ENCODE data around the gene KLHL25. TPM values are rescaled to one million over a fixed set of nuclear protein-coding genes. Genes with fewer than 3 reads are reported as not detected.

Gene KLHL25
- total RNA-seq, 1 donor from 2014 or later: 16.4 TPM

DNA sequence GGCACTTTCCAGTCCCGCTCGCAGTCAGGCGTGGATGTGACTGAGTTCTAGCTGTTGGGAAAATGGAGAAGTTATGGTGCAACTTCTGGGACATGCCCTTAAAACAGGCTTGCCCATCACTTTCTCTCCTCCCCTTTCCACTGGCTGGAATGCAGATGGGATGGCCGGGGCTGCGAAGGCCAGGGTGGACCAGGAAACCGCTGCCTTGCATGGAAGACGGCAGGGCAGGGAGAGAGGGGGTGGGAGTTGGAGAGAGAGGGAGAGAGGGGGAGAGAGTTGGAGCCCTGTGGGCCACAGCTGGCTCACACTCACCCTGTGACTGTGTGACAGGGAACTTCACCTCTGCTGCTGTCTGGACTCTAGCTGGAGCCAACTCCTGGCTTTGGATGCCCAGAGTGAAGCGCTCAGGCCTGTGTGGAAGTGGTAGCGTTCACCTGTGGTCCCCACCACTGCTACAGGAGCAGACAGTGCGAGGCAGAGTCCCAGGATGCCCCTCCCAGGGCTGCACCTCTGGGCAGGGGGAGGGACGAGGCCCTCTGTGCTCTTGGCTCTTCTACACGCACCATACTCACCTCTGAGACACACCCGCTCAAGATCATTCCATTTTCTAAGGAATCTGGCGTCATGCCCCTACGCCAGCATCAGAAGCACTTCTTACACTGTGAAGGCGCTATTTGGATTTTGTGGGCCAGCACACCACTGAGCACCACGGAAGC is 36.6 kb downstream of the KLHL25 start:
- Mint-ChIP-seq H3K36me3 (ENCODE audit: insufficient read depth) (peaks cover 9% of the 10 kb centered on the region), H3K9me3 (ENCODE audit: low read depth) (no peaks in the 10 kb centered on the region), H3K4me1 (ENCODE audit: low read depth) (no peaks in the 10 kb centered on the region), H3K4me3 (ENCODE audit: low read depth) (no peak overlapping the region), H3K27ac (no peak overlapping the region), H3K27me3 (no peaks in the 10 kb centered on the region)
- no peak for DNase-seq (ENCODE audit: low spot score, unreplicated experiment)
- TF ChIP-seq, protein P1, sequence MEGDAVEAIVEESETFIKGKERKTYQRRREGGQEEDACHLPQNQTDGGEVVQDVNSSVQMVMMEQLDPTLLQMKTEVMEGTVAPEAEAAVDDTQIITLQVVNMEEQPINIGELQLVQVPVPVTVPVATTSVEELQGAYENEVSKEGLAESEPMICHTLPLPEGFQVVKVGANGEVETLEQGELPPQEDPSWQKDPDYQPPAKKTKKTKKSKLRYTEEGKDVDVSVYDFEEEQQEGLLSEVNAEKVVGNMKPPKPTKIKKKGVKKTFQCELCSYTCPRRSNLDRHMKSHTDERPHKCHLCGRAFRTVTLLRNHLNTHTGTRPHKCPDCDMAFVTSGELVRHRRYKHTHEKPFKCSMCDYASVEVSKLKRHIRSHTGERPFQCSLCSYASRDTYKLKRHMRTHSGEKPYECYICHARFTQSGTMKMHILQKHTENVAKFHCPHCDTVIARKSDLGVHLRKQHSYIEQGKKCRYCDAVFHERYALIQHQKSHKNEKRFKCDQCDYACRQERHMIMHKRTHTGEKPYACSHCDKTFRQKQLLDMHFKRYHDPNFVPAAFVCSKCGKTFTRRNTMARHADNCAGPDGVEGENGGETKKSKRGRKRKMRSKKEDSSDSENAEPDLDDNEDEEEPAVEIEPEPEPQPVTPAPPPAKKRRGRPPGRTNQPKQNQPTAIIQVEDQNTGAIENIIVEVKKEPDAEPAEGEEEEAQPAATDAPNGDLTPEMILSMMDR (IDR thresholded peaks at IDR 0.05; ENCODE audit: unreplicated experiment): no peak

DNA sequence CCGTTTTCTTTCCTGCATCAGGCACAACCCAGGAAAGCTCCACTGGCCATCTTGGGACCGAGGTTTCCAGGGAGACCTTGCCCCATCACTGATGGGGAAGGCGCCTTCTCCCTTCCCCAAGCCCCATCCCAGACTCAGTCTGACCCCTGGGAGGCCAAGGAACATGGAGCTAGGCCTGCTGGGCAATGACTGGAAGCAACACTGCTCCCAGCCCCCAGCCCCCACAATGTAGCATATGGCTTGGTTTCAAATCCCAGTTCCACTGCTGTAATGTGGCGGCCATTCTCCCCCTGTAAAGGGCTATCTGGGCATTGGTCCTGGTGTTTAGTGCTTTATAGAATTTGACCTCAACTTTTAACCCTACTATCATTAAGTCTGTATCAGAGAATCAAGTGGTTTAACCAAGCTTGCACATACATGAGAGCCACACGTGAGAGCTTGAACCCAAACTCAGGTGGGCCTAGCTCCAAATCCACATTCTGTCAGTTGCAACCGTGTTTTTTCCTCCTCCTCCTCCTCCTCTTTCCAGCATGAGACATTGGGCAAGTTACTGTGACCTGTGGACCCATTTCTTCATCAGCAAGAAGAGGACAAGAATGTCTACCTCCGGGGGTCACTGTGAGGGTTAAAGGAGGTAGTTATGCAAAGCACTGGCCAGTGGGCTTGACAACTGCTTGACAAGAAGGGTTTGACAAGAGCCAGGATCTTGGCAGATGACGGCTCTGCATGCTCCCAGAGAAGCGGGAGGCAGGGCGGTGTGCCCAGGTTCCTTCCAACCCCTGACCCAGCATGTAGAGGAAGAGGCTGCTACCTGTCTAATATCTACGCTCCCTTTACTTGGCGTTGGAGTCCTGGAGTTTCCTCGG is 37.4 kb downstream of the KLHL25 start:
- H3K27ac Mint-ChIP-seq: no peak overlapping the region
- H3K36me3 Mint-ChIP-seq (ENCODE audit: insufficient read depth): peaks cover 11% of the 10 kb centered on the region
- DNase-seq (ENCODE audit: low spot score, unreplicated experiment): no peak
- TF ChIP-seq, protein P1 (IDR thresholded peaks at IDR 0.05; ENCODE audit: unreplicated experiment): no peak
- no peaks in the 10 kb centered on the region for H3K27me3 Mint-ChIP-seq
- no peaks in the 10 kb centered on the region for H3K4me1 Mint-ChIP-seq (ENCODE audit: low read depth)
- H3K9me3 Mint-ChIP-seq (ENCODE audit: low read depth): no peaks in the 10 kb centered on the region
- H3K4me3 Mint-ChIP-seq (ENCODE audit: low read depth): no peak overlapping the region

DNA sequence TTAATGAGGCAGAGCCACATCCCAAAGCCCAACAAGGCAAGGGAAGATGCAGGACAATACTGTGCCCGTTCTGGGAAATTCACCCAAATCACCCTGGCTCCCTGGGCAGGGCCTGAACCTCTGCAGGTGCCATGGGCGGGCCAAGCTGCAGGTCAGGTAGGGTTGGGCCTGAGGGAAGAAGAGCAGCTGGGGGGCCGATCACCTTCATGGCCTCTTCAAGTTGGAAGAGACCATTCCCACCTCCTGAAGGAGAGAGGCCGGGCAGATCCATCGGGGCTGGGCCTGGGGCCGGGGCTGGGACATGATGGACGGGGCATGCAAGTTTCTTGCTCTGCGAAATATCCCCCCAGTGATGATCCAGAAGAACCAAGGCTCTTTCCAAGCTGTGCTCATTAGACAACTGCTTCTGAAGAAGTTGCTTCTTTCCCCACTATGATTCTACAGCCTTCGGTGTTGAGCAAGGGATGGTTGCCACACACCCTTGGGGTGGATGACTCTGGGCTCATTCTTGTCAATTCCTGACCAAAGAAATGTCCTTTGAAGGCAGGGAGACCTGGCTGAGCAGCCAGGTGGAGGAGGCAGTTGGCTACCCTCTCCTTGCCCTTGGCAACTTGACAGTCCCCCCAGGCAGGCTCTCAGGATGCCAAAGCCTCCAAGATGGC is 38.2 kb downstream of the KLHL25 start:
- H3K27me3 Mint-ChIP-seq: no peaks in the 10 kb centered on the region
- H3K4me1 Mint-ChIP-seq (ENCODE audit: low read depth): no peaks in the 10 kb centered on the region
- H3K9me3 Mint-ChIP-seq (ENCODE audit: low read depth): no peaks in the 10 kb centered on the region
- H3K4me3 Mint-ChIP-seq (ENCODE audit: low read depth): no peak overlapping the region
- peaks cover 11% of the 10 kb centered on the region for H3K36me3 Mint-ChIP-seq (ENCODE audit: insufficient read depth)
- no peak for DNase-seq (ENCODE audit: low spot score, unreplicated experiment)
- TF ChIP-seq, protein P1 (IDR thresholded peaks at IDR 0.05; ENCODE audit: unreplicated experiment): no peak
- H3K27ac Mint-ChIP-seq: no peak overlapping the region

DNA sequence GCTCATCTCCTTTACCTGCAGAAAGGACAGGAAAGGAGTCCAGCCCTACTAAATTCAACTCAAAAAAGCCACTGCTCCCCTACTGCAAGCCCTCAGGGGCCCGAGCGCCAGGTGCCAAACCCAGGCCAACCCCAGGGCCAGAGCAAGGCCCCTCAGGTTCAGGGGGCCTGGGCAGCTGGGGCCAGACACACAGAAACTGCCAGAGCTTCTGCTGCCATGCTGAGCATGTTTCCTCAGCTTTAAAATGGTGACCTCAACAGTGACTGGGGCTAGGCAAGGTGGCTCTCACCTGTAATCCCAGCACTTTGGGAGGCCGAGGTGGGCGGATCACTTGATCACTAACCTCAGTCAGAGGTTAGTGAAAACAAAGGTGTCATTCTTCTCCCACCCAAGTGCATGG is 38.8 kb downstream of the KLHL25 start:
- no peak for DNase-seq (ENCODE audit: low spot score, unreplicated experiment)
- TF ChIP-seq, protein P1 (IDR thresholded peaks at IDR 0.05; ENCODE audit: unreplicated experiment): no peak
- H3K36me3 Mint-ChIP-seq (ENCODE audit: insufficient read depth): peaks cover 11% of the 10 kb centered on the region
- H3K9me3 Mint-ChIP-seq (ENCODE audit: low read depth): no peaks in the 10 kb centered on the region
- H3K27me3 Mint-ChIP-seq: no peaks in the 10 kb centered on the region
- H3K4me1 Mint-ChIP-seq (ENCODE audit: low read depth): no peaks in the 10 kb centered on the region
- no peak overlapping the region for H3K4me3 Mint-ChIP-seq (ENCODE audit: low read depth)
- H3K27ac Mint-ChIP-seq: no peak overlapping the region

DNA sequence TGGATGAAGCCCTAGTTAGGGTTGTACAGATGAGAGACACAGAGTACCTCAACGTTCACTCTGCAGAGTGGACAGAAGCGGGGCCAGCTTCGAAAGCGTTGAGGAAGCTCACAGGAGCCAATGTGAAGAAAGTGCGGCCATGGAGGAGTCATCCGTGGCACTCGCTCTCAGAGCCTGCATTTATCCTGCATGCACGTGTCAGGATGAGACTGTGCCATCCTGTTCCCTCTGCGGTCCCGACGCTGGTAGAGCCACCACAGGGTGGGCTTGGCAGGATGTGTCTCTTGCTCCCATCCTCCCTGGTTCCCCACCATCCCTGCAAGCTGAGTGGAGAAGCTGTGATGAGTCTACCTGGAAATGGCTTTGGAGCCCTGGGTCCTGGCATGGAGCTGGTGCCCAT is 39.3 kb downstream of the KLHL25 start:
- H3K36me3 Mint-ChIP-seq (ENCODE audit: insufficient read depth): peaks cover 11% of the 10 kb centered on the region
- H3K9me3 Mint-ChIP-seq (ENCODE audit: low read depth): no peaks in the 10 kb centered on the region
- no peaks in the 10 kb centered on the region for H3K27me3 Mint-ChIP-seq
- TF ChIP-seq, protein P1 (IDR thresholded peaks at IDR 0.05; ENCODE audit: unreplicated experiment): no peak
- no peak overlapping the region for H3K27ac Mint-ChIP-seq
- DNase-seq (ENCODE audit: low spot score, unreplicated experiment): no peak
- no peak overlapping the region for H3K4me3 Mint-ChIP-seq (ENCODE audit: low read depth)
- H3K4me1 Mint-ChIP-seq (ENCODE audit: low read depth): no peaks in the 10 kb centered on the region
